ENCODE measurements around the gene GPRIN1.

DNA sequence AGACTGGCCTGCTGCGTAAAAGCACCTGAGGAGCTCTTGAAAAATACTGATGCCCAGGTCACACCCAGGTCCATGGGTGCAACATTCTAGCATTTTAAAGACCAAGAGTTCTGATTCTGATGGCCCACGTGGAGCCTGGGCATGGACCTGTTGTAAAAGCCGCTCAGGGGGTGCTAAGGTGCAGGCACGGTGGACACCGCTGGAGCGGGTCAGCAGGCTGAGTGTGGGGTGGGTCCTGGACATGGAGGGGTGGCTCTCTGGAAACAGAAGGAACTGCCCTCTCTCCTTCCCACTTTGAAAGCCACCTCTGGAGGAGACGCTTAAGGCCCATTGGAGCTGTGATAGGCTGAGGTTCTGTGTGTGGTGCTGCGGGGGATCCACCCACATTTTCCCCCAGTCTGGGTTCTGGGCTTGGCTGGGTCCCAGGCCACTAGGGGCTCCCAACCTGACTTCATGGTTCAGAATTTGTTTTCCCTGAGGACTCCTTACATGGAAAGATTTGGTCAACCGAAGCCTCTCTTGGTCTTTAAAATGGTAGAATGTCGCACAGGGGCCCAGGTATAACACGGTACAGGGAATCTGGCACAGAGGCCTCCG is 16.6 kb downstream of the GPRIN1 start:
- TF ChIP-seq CTCF (IDR thresholded peaks at IDR 0.05) (no peak), POLR2A (IDR thresholded peaks at IDR 0.05) (no peak)

All from testis (tissue), 2 donors.